Mesodermal cell (in vitro differentiated cells): Measurements from ENCODE around the gene PLD1.

Experiments
- H3K27ac ChIP-seq: 2 replicates; pipeline ENCODE4 v1.7.0; 2013; ENCODE audit warnings: mild to moderate bottlenecking, low read depth, low read length, moderate library complexity; ENCODE audit not compliant: severe bottlenecking
- H3K36me3 ChIP-seq: 2 replicates; pipeline ENCODE4 v1.7.1; 2013; ENCODE audit warnings: mild to moderate bottlenecking, low read length, moderate library complexity; ENCODE audit not compliant: control insufficient read depth, insufficient read depth
- H3K4me1 ChIP-seq: one replicate; pipeline ENCODE4 v1.7.1; 2013; ENCODE audit warnings: mild to moderate bottlenecking, low read length; ENCODE audit not compliant: insufficient read depth, control insufficient read depth, poor library complexity, severe bottlenecking
- H3K4me3 ChIP-seq: 2 replicates; pipeline ENCODE4 v1.7.0; 2013; ENCODE audit warnings: low read length, control low read depth, mild to moderate bottlenecking; ENCODE audit not compliant: insufficient read depth, poor library complexity, severe bottlenecking; ENCODE audit errors: extremely low read depth
- H3K9me3 ChIP-seq: 2 replicates; pipeline ENCODE4 v1.7.1; 2013; ENCODE audit warnings: mild to moderate bottlenecking, low read length, moderate library complexity; ENCODE audit not compliant: control insufficient read depth
- WGBS, 2 experiments: methylation state at CpG; one replicate each; pipeline ENCODE4 v1.1.5; 2013; ENCODE audit warnings: missing lambda C conversion rate in 2 of 2; ENCODE audit not compliant: insufficient coverage in 2 of 2; 5-methylcytosine and 5-hydroxymethylcytosine counted together

Gene PLD1

GRCh38 chr3:171615281-171615680 lies 195.0 kb downstream of the PLD1 start:
- no peak overlapping the region for H3K27ac ChIP-seq

DNA sequence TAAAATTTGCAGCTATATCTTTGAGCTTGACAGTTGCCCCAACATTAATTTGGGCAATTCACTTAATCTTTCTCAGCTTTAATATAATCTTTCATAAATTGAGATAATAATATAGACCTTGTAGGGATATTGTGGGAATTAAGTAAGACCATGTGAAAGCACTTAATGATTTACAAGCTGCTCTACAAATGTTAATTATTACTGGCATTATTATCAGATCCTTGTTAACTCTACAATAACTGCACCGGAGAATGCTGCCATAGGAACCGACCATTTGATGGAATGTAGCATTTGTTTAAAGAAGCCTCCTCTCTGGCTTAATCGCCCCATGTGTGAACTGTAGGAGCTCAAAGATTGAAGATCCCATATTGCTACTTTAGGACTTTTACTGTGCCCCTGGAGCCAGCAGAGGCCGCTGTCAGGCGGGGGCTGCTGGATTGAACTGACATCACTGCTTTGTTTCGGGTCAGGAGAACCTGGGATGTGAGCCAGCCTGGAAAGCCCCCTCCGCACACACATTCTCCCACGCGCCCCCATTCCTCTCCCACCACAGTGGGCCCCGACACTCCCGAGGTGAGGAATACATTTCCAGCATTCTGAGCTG lies 195.9 kb downstream of the PLD1 start:
- Histone ChIP-seq H3K4me1 (no peaks in the 10 kb centered on the region), H3K27ac (no peak overlapping the region), H3K4me3 (no peak overlapping the region), H3K36me3 (peaks cover 7% of the 10 kb centered on the region), H3K9me3 (peaks cover 5% of the 10 kb centered on the region)
- 24 to 25% methylated on average over 4 to 6 of the region's 11 CpGs for WGBS, 2 experiments

More at GRCh38 chr3:171615281-171615680, 195.0 kb downstream of the PLD1 start:
- H3K36me3 ChIP-seq: peaks cover 7% of the 10 kb centered on the region
- peaks cover 5% of the 10 kb centered on the region for H3K9me3 ChIP-seq
- no peaks in the 10 kb centered on the region for H3K4me1 ChIP-seq
- H3K4me3 ChIP-seq: no peak overlapping the region

- WGBS, 2 experiments: no CpG with 5 or more reads among the region's 1 CpG
- Histone ChIP-seq H3K4me3 (no peak overlapping the region), H3K27ac (no peak overlapping the region), H3K36me3 (peaks cover 6% of the 10 kb centered on the region), H3K9me3 (no peaks in the 10 kb centered on the region), H3K4me1 (no peaks in the 10 kb centered on the region)
Measured at GRCh38 chr3:171607452-171607851, 202.8 kb downstream of the PLD1 start.

- no peak overlapping the region for H3K27ac ChIP-seq
- peaks cover 6% of the 10 kb centered on the region for H3K36me3 ChIP-seq
- H3K4me3 ChIP-seq: no peak overlapping the region
- H3K9me3 ChIP-seq: no peaks in the 10 kb centered on the region
- H3K4me1 ChIP-seq: no peaks in the 10 kb centered on the region
- 80 to 86% methylated on average over 3 to 4 of the region's 6 CpGs for WGBS, 2 experiments
Measured at GRCh38 chr3:171606151-171606751, 204.0 kb downstream of the PLD1 start.

DNA sequence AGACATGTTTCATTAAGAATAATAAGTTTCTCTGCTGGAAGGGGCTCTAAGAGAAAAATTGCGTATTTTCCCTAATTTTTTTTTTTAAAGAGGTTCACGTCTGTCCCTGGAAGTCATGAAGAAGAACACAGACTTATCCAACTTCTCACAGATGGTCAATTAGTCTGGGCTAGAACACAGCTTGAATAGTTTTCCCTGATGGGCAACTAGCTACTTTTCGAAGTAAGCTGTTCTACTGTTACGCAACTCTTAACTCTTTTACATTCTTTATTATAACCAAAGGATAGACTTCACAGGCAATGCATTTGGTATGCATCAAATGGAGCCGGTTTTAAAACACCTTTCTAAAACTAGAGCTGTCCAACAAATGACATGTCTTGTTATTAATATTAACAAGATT lies 205.9 kb downstream of the PLD1 start:
- H3K36me3 ChIP-seq: peaks cover 6% of the 10 kb centered on the region
- WGBS, 2 experiments: 93 to 100% methylated on average over 3 to 4 of the region's 5 CpGs
- no peaks in the 10 kb centered on the region for H3K9me3 ChIP-seq
- H3K4me1 ChIP-seq: no peaks in the 10 kb centered on the region
- no peak overlapping the region for H3K27ac ChIP-seq
- no peak overlapping the region for H3K4me3 ChIP-seq

DNA sequence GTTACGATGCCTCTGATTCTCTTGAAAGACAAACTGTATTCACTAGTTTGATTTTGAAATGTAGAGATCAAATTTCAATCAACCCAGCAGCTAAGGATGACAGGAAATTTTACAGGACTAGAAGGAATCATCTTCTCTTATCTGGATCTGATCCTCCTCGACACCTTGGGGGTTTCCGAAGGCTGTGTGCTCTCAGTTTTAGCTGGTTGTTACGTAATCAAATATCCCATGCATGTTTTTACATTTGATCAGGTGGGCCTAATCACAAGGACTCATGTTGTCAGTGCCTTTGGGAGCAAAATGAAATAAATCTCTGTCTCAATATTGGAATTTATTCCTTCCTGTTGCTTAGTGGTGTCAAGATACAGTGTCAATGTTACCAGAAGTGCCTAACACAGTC lies 208.2 kb downstream of the PLD1 start:
- 92 to 94% methylated on average over 2 to 4 of the region's 4 CpGs for WGBS, 2 experiments
- no peaks in the 10 kb centered on the region for H3K9me3 ChIP-seq
- H3K4me3 ChIP-seq: no peak overlapping the region
- H3K4me1 ChIP-seq: no peaks in the 10 kb centered on the region
- peaks cover 6% of the 10 kb centered on the region for H3K36me3 ChIP-seq
- no peak overlapping the region for H3K27ac ChIP-seq

DNA sequence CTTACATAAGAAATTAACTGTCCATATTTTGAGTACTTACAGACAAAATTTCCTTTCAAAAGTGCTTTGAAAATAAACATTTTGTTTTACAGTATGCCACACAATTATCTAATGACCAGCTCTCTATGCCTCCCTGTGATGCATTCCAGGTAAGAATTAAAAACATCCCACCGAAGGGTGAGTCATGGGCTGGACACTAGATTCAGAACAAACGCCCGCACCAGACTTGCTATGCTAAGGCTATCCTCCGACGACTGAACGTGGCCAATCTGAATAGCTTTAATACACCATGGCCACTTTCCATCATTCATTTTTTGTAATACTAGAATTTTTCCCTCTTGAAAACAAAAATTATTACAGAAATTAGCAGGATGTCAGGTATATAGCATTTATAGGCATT lies 210.3 kb downstream of the PLD1 start:
- Histone ChIP-seq H3K36me3 (peaks cover 6% of the 10 kb centered on the region), H3K27ac (no peak overlapping the region), H3K4me1 (no peaks in the 10 kb centered on the region), H3K4me3 (no peak overlapping the region), H3K9me3 (no peaks in the 10 kb centered on the region)
- 92% methylated on average over 3 to 4 of the region's 6 CpGs for WGBS, 2 experiments

DNA sequence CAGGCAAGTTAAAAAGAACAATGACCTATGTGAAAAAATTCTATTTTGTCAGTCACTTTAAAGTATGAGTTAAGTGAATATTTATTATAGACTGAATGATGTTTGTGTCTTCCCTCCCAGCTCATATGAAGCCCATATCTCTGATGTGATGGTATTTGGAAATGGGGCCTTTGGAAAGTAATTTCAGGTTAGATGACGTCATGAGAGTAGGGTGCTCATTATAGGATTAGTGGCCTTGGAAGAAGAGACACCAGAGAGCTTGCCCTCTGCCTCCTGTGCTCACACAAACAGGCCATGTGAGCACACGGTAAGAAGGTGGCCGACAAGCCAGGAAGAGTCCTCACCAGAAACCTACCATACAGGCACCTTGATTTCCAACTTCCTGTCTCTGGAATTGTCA lies 211.3 kb downstream of the PLD1 start:
- H3K4me1 ChIP-seq: no peaks in the 10 kb centered on the region
- WGBS, 2 experiments: 80% methylated on average over 1 of the region's 3 CpGs; no CpG with 5 or more reads in 1 of the 2 experiments
- peaks cover 6% of the 10 kb centered on the region for H3K36me3 ChIP-seq

DNA sequence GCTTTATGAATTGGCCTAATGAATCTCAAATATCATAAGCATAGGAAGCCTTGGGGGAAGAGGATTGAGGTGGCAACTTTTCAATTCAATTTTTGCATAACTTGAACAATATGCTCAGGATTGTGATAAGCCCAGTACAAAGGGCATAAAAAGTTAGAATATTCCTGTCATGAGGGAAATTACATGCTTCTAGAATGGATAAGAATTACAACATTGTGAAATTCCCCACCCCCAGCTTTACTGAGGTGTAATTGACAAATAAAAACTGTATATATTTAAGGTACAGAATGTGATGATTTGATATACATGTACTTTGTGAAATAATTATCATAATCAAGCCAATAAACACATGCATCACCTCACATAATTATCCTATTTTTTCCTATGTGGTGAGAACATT lies 217.5 kb downstream of the PLD1 start:
- no peak overlapping the region for H3K27ac ChIP-seq
- H3K9me3 ChIP-seq: no peaks in the 10 kb centered on the region
- H3K4me1 ChIP-seq: no peaks in the 10 kb centered on the region
- no peaks in the 10 kb centered on the region for H3K36me3 ChIP-seq
- no peak overlapping the region for H3K4me3 ChIP-seq

More for the DNA sequence above, 211.3 kb downstream of the PLD1 start:
- Histone ChIP-seq H3K9me3 (no peaks in the 10 kb centered on the region), H3K4me3 (no peak overlapping the region), H3K27ac (no peak overlapping the region)

DNA sequence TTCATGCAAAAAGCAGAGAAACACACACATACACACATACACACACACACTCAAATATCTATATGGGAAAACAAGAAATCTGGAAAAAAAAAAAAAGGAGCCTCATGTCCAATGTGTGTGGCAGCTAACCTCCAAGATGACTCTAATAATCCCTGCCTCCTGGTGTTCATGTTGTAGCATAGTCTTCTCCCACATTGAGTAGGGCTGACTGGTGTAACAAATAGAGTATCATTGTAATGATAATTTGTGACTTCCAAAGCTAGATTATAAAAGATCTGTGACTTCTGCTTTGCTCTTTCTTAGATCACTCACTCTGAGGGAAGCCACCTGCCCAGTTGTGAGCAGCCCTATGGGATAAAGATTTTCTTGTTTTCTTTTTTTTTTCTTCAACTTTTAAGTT lies 219.2 kb downstream of the PLD1 start:
- Histone ChIP-seq H3K4me1 (no peaks in the 10 kb centered on the region), H3K36me3 (no peaks in the 10 kb centered on the region), H3K27ac (no peak overlapping the region), H3K4me3 (no peak overlapping the region), H3K9me3 (no peaks in the 10 kb centered on the region)

DNA sequence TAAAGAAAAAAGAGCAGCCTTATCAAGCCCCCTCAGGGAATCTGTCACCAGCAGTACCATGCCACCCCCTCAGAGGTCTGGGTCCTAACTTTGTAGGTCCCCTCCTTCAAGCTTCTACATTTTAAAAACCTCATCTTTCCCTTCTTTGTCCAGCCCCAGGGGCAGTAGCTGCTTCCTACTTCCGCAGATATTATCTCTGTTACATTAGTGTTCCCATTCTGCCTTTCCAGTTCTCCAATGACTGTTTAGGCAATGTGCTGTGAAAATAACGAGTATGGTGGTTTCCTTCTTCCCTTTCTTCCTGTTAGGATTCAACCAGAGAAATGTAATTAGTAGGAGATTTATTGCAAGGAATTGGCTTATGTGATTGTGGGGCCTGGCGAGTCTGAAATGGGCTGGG lies 224.0 kb downstream of the PLD1 start:
- no peaks in the 10 kb centered on the region for H3K36me3 ChIP-seq
- H3K9me3 ChIP-seq: no peaks in the 10 kb centered on the region
- 70 to 89% methylated on average over 1 to 2 of the region's 3 CpGs for WGBS, 2 experiments
- no peak overlapping the region for H3K27ac ChIP-seq
- no peaks in the 10 kb centered on the region for H3K4me1 ChIP-seq
- H3K4me3 ChIP-seq: no peak overlapping the region
